ENCODE measurements around the gene PEDS1. TPM values are rescaled to one million over a fixed set of nuclear protein-coding genes. Genes with fewer than 3 reads are reported as not detected.
"Not testable (repeated sequence)": the region's sequence is repeated elsewhere in the genome, so short reads cannot be mapped to it uniquely, and the experiment has no call there.

PEDS1 gene
- total and polyA plus RNA-seq, 10 of the 15 experiments (the other 5 are each of a cell fraction or from before 2014, with no cell fraction given), result 1.7 to 25.6 (median 16.8) TPM

DNA sequence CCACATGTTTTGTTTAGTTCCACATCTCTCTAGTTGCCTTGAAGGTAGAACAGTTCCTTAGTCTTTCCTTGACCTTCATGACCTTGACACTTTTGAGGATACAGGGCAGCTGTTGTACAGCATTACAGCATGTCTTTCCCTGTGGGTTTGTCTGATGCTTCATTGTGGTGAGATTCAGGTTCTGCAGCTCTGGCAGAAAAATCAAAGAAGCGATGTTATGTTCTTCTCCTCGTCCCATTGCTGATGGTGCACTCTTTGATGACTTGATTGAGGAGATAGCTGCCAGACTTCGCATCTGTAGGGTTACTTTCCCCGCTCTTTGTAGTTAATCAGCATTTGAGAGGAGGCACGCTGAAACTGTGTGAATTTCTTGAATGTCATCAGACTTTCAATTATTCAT is 49.2 kb upstream of the PEDS1 start:
- Histone ChIP-seq H3K4me2 (ENCODE audit: control insufficient read depth, insufficient read depth) (no peak overlapping the region), H3K36me3 (ENCODE audit: control insufficient read depth in 2 of 2, insufficient read depth in 2 of 2, low read length in 1 of 2) (no peaks in the 10 kb centered on the region), H3K79me2 (ENCODE audit: control insufficient read depth, insufficient read depth, low read length) (no peaks in the 10 kb centered on the region), H3K4me3 (no peak overlapping the region), H3K9me3 (replicated peaks; ENCODE audit: control insufficient read depth, insufficient read depth, low read length) (no peaks in the 10 kb centered on the region; the same call in 2 of the 3 replicates), H3K4me1 (ENCODE audit: control insufficient read depth, insufficient read depth, low read length) (no peaks in the 10 kb centered on the region), H3K9ac (ENCODE audit: control insufficient read depth, insufficient read depth, low read length) (no peak overlapping the region), H4K20me1 (ENCODE audit: control insufficient read depth, insufficient read depth) (no peaks in the 10 kb centered on the region), H2AFZ (ENCODE audit: control insufficient read depth, low read depth, low read length) (no peak overlapping the region), H3K27me3 (replicated peaks in 1 of 2; ENCODE audit: control insufficient read depth in 2 of 2, insufficient read depth in 2 of 2, low read length in 1 of 2) (no peaks in the 10 kb centered on the region), H3K27ac (ENCODE audit: control insufficient read depth, insufficient read depth) (no peak overlapping the region)
- WGBS (ENCODE audit: insufficient coverage, insufficient replicate concordance, low lambda C conversion rate, missing lambda C conversion rate), result 38% methylated on average over 5 of the region's 5 CpGs
- ATAC-seq, result no peak
- POLR2A ChIA-PET, result no interaction called here
- no TSS peak for BruUV-seq (replicated peaks)
- intact Hi-C loops (cut with micrococcal nuclease; ENCODE audit: unreplicated experiment), result no loop called here
- TF ChIP-seq, protein P1, sequence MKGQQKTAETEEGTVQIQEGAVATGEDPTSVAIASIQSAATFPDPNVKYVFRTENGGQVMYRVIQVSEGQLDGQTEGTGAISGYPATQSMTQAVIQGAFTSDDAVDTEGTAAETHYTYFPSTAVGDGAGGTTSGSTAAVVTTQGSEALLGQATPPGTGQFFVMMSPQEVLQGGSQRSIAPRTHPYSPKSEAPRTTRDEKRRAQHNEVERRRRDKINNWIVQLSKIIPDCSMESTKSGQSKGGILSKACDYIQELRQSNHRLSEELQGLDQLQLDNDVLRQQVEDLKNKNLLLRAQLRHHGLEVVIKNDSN (IDR thresholded peaks at IDR 0.05; ENCODE audit: borderline replicate concordance, extremely low read length, insufficient read depth, low read depth, low read length), result no peak
- TF ChIP-seq, protein P2, sequence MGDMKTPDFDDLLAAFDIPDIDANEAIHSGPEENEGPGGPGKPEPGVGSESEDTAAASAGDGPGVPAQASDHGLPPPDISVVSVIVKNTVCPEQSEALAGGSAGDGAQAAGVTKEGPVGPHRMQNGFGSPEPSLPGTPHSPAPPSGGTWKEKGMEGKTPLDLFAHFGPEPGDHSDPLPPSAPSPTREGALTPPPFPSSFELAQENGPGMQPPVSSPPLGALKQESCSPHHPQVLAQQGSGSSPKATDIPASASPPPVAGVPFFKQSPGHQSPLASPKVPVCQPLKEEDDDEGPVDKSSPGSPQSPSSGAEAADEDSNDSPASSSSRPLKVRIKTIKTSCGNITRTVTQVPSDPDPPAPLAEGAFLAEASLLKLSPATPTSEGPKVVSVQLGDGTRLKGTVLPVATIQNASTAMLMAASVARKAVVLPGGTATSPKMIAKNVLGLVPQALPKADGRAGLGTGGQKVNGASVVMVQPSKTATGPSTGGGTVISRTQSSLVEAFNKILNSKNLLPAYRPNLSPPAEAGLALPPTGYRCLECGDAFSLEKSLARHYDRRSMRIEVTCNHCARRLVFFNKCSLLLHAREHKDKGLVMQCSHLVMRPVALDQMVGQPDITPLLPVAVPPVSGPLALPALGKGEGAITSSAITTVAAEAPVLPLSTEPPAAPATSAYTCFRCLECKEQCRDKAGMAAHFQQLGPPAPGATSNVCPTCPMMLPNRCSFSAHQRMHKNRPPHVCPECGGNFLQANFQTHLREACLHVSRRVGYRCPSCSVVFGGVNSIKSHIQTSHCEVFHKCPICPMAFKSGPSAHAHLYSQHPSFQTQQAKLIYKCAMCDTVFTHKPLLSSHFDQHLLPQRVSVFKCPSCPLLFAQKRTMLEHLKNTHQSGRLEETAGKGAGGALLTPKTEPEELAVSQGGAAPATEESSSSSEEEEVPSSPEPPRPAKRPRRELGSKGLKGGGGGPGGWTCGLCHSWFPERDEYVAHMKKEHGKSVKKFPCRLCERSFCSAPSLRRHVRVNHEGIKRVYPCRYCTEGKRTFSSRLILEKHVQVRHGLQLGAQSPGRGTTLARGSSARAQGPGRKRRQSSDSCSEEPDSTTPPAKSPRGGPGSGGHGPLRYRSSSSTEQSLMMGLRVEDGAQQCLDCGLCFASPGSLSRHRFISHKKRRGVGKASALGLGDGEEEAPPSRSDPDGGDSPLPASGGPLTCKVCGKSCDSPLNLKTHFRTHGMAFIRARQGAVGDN (IDR thresholded peaks at IDR 0.05), result no peak
- no peak for TF ChIP-seq CREM (IDR thresholded peaks at IDR 0.05; ENCODE audit: low read depth)
- no peak for TF ChIP-seq EED (IDR thresholded peaks at IDR 0.05; ENCODE audit: low read depth)
- no peak for TF ChIP-seq RCOR1 (conservative IDR thresholded peaks at IDR 0.05; ENCODE audit: low read depth, low read length)
- no peak for TF ChIP-seq ZNF384 (IDR thresholded peaks at IDR 0.05; ENCODE audit: borderline replicate concordance, low read depth, low read length)
- TF ChIP-seq HDGF (IDR thresholded peaks at IDR 0.05), result no peak
- TF ChIP-seq YY1 (IDR thresholded peaks at IDR 0.05; ENCODE audit: low read depth, low read length), result no peak
- no peak for TF ChIP-seq ETV6 (conservative IDR thresholded peaks at IDR 0.05 in 1 of 2, IDR thresholded peaks at IDR 0.05 in 1 of 2; ENCODE audit: borderline replicate concordance in 1 of 2, low read depth in 1 of 2)
- TF ChIP-seq MEF2B (IDR thresholded peaks at IDR 0.05; ENCODE audit: partially characterized antibody, poor library complexity, severe bottlenecking), result no peak
- no peak for TF ChIP-seq SIN3A (IDR thresholded peaks at IDR 0.05; ENCODE audit: low read depth, low read length)
- no peak for TF ChIP-seq SMARCA5 (IDR thresholded peaks at IDR 0.05)
- no peak for TF ChIP-seq TBL1XR1 (IDR thresholded peaks at IDR 0.05; ENCODE audit: low read depth, low read length)
- in situ Hi-C loops (cut with MboI), result no loop called here
- SMC1A ChIA-PET (ENCODE audit: uncharacterized antibody, unreplicated experiment), result no interaction called here
- RAD21 ChIA-PET (ENCODE audit: unreplicated experiment), result no interaction called here
- FAIRE-seq, result no peak
- no peak for DNase-seq (ENCODE audit: low read depth, low spot score)
- CTCF ChIA-PET, result interaction anchor here (0.6 to 1.6 kb wide), 3 partner anchors 14 to 456 kb away, joined by 3 read pairs; no protein-coding TSS in a partner anchor

DNA sequence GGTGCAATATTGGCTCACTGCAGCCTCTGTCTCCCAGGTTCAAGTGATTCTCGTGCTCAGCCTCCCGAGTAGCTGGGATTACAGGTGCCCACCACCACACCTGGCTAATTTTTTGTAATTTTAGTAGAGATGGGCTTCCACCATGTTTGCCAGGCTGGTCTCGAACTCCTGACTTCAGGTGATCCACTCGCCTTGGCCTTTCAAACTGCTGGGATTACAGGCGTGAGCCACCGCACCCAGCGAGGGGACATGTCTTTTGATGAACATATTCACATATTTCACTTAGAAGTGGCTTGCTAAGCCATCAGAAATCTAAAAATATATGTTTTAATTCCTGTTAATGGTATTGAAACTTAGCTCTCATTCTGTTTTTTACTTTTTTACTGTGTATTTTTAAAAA is 48.2 kb upstream of the PEDS1 start:
- FAIRE-seq; H3K9me3 ChIP-seq (replicated peaks; ENCODE audit: control insufficient read depth, insufficient read depth, low read length); H3K4me3 ChIP-seq; H3K27me3 ChIP-seq (replicated peaks in 1 of 2; ENCODE audit: control insufficient read depth in 2 of 2, insufficient read depth in 2 of 2, low read length in 1 of 2); RAD21 ChIA-PET (ENCODE audit: unreplicated experiment); BruUV-seq (replicated peaks); H3K79me2 ChIP-seq (ENCODE audit: control insufficient read depth, insufficient read depth, low read length); POLR2A ChIA-PET; H3K4me2 ChIP-seq (ENCODE audit: control insufficient read depth, insufficient read depth); H3K9ac ChIP-seq (ENCODE audit: control insufficient read depth, insufficient read depth, low read length); H2AFZ ChIP-seq (ENCODE audit: control insufficient read depth, low read depth, low read length); DNase-seq (ENCODE audit: low read depth, low spot score); H3K27ac ChIP-seq (ENCODE audit: control insufficient read depth, insufficient read depth); H4K20me1 ChIP-seq (ENCODE audit: control insufficient read depth, insufficient read depth); intact Hi-C loops (cut with micrococcal nuclease; ENCODE audit: unreplicated experiment); in situ Hi-C loops (cut with MboI); H3K4me1 ChIP-seq (ENCODE audit: control insufficient read depth, insufficient read depth, low read length); ATAC-seq; H3K36me3 ChIP-seq (ENCODE audit: control insufficient read depth in 2 of 2, insufficient read depth in 2 of 2, low read length in 1 of 2): not testable (repeated sequence)
- ChIA-PET SMC1A (ENCODE audit: uncharacterized antibody, unreplicated experiment) (interaction anchor here (1.1 kb wide), 1 partner anchor 262 kb away, joined by 4 read pairs; no protein-coding TSS in a partner anchor), CTCF (interaction anchor here (0.9 to 1.6 kb wide), 3 partner anchors 10 to 262 kb away, joined by 3 to 4 read pairs (median 3); no protein-coding TSS in a partner anchor)
- WGBS (ENCODE audit: insufficient coverage, insufficient replicate concordance, low lambda C conversion rate, missing lambda C conversion rate), result 39% methylated on average over 7 of the region's 7 CpGs

Measured in GM12878 (cell line).